Immature natural killer cell (primary cell): Measurements from ENCODE around the gene TMEM238L. TPM values are rescaled to one million over a fixed set of nuclear protein-coding genes. Genes with fewer than 3 reads are reported as not detected.

Source experiments
- DNase-seq, 3 donors: peaks; one replicate each; pipeline ENCODE4 v3.0.0; 2022; ENCODE audit warnings: mixed read lengths in 1 of 3
- H3K27ac Mint-ChIP-seq, 6 donors: one replicate each; pipeline ENCODE4 v1.8.0; 2020; ENCODE audit warnings: mixed read lengths in 6 of 6, mild to moderate bottlenecking in 5 of 6, inconsistent platforms in 4 of 6, moderate library complexity in 3 of 6
- H3K27me3 Mint-ChIP-seq, 3 donors: one replicate each; pipeline ENCODE4 v1.8.0; 2020 to 2021; ENCODE audit warnings: low read depth in 3 of 3, mild to moderate bottlenecking in 3 of 3, mixed read lengths in 3 of 3, moderate library complexity in 3 of 3, inconsistent platforms in 1 of 3
- H3K36me3 Mint-ChIP-seq, 3 donors: one replicate each; pipeline ENCODE4 v1.8.0; 2020; ENCODE audit warnings: mixed read lengths in 3 of 3, inconsistent platforms in 2 of 3, mild to moderate bottlenecking in 2 of 3
- H3K4me1 Mint-ChIP-seq, 2 donors: one replicate each; pipeline ENCODE4 v1.8.0; 2020; ENCODE audit warnings: inconsistent platforms in 2 of 2, mild to moderate bottlenecking in 2 of 2, mixed read lengths in 2 of 2, moderate library complexity in 1 of 2
- H3K4me3 Mint-ChIP-seq, 5 donors: one replicate each; pipeline ENCODE4 v1.8.0; 2020; ENCODE audit warnings: mild to moderate bottlenecking in 5 of 5, mixed read lengths in 5 of 5, inconsistent platforms in 3 of 5, moderate library complexity in 3 of 5
- H3K9me3 Mint-ChIP-seq, 6 donors: one replicate each; pipeline ENCODE4 v1.8.0; 2020; ENCODE audit warnings: mild to moderate bottlenecking in 6 of 6, mixed read lengths in 6 of 6, inconsistent platforms in 4 of 6, moderate library complexity in 3 of 6
- polyA plus RNA-seq, 3 donors: library from polyadenylated mRNA; unstranded; fragments of 300-500 nt; fragmentation: Illumina TruSeq; gene quantifications; one replicate each; pipeline ENCODE4 v1.2.3, GENCODE V29; 2021

Gene TMEM238L
- polyA plus RNA-seq, 3 donors from 2014 or later, result not detected

DNA sequence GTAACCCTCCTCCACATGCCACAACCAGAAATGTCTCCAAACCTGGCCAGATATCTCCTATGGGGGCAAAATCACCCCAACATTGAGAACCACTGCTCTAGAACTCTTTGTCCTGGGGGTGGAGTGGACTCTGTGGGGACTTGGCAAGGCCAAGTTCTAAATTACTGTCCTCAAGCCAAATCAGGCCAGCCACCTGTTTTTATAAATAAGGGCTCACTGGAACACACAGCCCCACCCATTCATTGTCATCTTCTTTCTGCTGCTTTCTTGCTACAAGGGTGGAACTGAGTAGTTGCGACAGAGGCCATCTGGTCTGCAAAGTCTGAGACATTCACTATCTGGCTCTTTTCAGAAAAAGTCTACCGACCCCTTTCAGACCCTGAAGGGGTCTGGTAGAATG lies 47.3 kb downstream of the TMEM238L start:
- H3K9me3 Mint-ChIP-seq, result no peaks in the 10 kb centered on the region
- no peak overlapping the region for H3K4me3 Mint-ChIP-seq
- peaks cover 1 to 10% (median 5%) of the 10 kb centered on the region in 3 donors for H3K27me3 Mint-ChIP-seq
- DNase-seq, result no peak
- no peaks in the 10 kb centered on the region for H3K4me1 Mint-ChIP-seq
- no peak overlapping the region for H3K27ac Mint-ChIP-seq
- H3K36me3 Mint-ChIP-seq, result no peaks in the 10 kb centered on the region

DNA sequence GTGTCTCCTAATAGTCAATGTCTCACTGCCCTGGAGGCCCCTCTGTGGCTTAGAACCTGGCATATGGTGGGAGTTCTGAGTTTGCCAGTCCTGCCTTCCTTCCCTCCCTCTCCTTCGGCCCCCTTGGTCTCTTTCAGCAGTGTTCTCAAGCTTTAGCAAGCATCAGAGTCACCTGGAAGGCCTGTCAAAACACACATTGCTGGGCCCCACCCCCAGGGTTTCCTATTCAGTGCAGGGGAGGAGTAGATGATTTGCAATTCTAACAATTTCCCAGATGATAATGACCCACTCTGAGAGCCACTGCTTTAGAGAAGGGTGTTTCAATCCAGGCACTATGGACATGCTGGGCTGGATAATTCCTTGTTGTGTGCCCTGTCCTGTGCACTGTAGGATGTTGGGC lies 47.7 kb downstream of the TMEM238L start:
- Mint-ChIP-seq H3K9me3 (no peaks in the 10 kb centered on the region), H3K4me1 (no peaks in the 10 kb centered on the region), H3K4me3 (no peak overlapping the region), H3K27ac (no peak overlapping the region), H3K36me3 (no peaks in the 10 kb centered on the region), H3K27me3 (peaks cover 1 to 10% (median 2%) of the 10 kb centered on the region in 3 donors)
- DNase-seq, result no peak

- Mint-ChIP-seq H3K4me3 (no peak overlapping the region), H3K4me1 (no peaks in the 10 kb centered on the region), H3K9me3 (no peaks in the 10 kb centered on the region), H3K27me3 (peaks cover 1 to 10% (median 2%) of the 10 kb centered on the region in 3 donors), H3K27ac (peak overlapping the region in 1 of 6 donors; percentile 28), H3K36me3 (no peaks in the 10 kb centered on the region)
- DNase-seq, result no peak
Measured at GRCh38 chr17:10755592-10756127, 48.2 kb downstream of the TMEM238L start.

DNA sequence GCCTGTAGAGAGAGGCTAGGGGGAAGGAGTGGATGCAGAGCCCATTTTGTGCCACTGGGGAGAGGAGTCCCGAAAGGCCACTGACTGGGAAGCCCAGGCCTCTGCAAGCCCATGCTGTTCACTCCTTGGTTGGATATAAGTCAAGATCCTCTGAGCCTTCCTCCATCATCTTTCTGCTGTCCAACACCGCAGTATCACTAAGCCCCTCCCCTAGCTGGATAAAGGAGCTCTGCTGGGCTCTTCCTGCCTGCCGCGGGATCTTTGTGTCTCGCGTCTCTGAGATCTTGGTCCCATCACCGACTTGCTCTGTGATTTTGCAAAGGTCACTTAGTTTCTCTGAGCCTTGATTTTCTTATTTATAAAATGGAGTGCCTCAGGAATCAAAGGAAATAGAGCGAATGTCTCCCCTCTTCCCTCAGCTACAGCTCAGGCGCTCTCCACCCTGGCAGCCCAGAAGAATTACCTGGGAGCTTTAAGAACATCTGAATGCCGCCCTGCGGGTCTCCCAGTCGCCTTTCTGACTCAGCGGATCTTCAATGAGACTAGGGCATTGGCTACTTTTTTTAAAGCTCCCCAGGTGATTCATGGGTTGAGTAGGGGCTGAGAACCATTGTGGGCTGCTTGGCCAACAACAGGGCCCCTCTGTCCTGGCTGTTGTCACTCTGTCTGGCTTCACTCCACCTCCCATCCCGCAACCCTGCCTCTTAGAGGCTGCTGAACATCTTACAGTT lies 48.9 kb downstream of the TMEM238L start:
- H3K9me3 Mint-ChIP-seq, result no peaks in the 10 kb centered on the region
- H3K4me1 Mint-ChIP-seq, result no peaks in the 10 kb centered on the region
- no peak overlapping the region for H3K27ac Mint-ChIP-seq
- no peak overlapping the region for H3K4me3 Mint-ChIP-seq
- no peaks in the 10 kb centered on the region for H3K36me3 Mint-ChIP-seq
- peaks cover 1 to 10% (median 2%) of the 10 kb centered on the region in 3 donors for H3K27me3 Mint-ChIP-seq
- no peak for DNase-seq

GRCh38 chr17:10754109-10754508 lies 49.8 kb downstream of the TMEM238L start:
- DNase-seq, result no peak
- Mint-ChIP-seq H3K4me1 (no peaks in the 10 kb centered on the region), H3K27me3 (peaks cover 0 to 11% (median 2%) of the 10 kb centered on the region in 3 donors), H3K27ac (no peak overlapping the region), H3K9me3 (no peaks in the 10 kb centered on the region), H3K36me3 (peaks cover 0 to 3% (median 0%) of the 10 kb centered on the region in 3 donors), H3K4me3 (no peak overlapping the region)

DNA sequence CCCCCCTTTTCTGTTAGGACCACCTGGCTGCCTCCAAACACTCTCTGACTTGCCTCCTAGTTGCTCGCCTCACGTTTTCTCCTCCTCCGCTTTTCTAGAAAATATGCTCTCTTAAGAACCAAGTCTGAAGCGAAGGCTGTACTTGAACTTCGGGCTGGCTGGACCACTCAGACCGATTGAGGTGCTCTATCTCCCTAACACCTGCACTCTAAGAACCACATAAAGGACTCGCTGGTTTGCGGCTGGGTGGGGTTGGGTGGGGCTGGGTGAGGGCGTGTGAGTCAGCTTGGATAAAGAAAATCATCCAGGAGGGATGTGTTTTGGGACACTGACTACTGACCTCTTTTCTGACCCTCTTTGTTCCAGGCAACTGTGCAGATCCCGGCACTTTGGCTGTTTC lies 51.2 kb downstream of the TMEM238L start:
- H3K27me3 Mint-ChIP-seq, result peaks cover 0 to 12% (median 2%) of the 10 kb centered on the region in 3 donors
- peaks cover 0 to 3% (median 0%) of the 10 kb centered on the region in 3 donors for H3K36me3 Mint-ChIP-seq
- no peak overlapping the region for H3K27ac Mint-ChIP-seq
- H3K4me1 Mint-ChIP-seq, result no peaks in the 10 kb centered on the region
- DNase-seq, result no peak
- H3K4me3 Mint-ChIP-seq, result no peak overlapping the region
- H3K9me3 Mint-ChIP-seq, result no peaks in the 10 kb centered on the region

DNA sequence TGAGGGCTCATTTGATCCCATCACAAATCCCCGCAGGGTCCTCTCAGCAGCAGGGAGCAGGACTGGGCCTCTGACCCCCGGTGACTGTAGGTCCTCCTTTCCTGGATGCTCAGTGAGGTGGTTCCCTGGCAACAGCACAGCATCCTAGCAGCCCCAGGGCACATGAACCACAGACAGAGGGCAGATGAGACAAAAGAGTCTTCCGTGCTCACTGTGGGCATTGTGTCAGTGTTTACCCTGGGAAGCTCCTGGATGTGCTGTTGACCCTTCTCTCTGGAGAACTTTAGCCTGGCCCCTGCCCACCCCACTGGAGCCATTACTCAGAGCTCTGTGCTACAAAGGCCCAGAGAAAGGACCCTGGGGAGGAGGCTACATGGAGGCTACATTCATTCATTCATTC lies 52.3 kb downstream of the TMEM238L start:
- Mint-ChIP-seq H3K4me3 (no peak overlapping the region), H3K36me3 (peaks cover 0 to 3% (median 0%) of the 10 kb centered on the region in 3 donors)

GRCh38 chr17:10750210-10750609 lies 53.7 kb downstream of the TMEM238L start:
- H3K4me1 Mint-ChIP-seq, result no peaks in the 10 kb centered on the region
- H3K27me3 Mint-ChIP-seq, result peaks cover 0 to 15% (median 2%) of the 10 kb centered on the region in 3 donors
- no peaks in the 10 kb centered on the region for H3K9me3 Mint-ChIP-seq
- H3K36me3 Mint-ChIP-seq, result peaks cover 0 to 3% (median 0%) of the 10 kb centered on the region in 3 donors
- no peak overlapping the region for H3K27ac Mint-ChIP-seq
- DNase-seq, result no peak
- no peak overlapping the region for H3K4me3 Mint-ChIP-seq

More for the DNA sequence above, 52.3 kb downstream of the TMEM238L start:
- no peak overlapping the region for H3K27ac Mint-ChIP-seq
- H3K9me3 Mint-ChIP-seq, result no peaks in the 10 kb centered on the region
- no peak for DNase-seq
- H3K4me1 Mint-ChIP-seq, result no peaks in the 10 kb centered on the region
- peaks cover 0 to 12% (median 2%) of the 10 kb centered on the region in 3 donors for H3K27me3 Mint-ChIP-seq

DNA sequence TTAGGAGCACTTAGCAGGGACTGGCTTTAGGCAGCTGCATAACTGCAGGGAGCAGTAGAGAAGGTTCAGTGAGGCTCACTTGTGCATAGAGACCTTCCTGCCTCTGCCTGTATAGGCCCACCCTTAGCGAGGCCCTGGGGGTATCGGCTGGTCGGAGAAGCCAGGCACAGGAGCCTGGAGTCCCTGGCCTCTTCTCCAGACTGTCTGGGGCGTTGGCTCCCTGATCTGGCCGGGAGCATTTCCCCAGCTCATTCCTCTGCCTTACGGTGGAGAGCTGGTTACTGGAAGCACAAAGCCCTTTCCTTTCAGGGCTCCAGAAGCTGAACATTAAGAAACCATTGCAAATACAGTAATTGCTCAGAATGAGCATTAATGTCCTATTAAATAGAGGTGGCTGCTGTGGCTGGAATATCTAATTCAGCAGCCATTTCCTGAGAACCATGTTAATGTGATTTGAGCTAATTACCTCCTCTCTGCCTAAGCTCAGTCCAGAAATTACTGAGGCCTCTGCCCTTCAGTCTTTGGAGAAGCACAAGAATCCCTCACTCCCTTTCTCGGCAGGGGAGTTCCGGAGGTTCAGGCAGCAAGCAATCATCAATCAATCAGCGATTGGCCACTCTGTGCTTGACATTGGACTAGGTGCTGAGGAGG lies 55.2 kb downstream of the TMEM238L start:
- Mint-ChIP-seq H3K36me3 (peaks cover 0 to 3% (median 0%) of the 10 kb centered on the region in 3 donors), H3K27ac (no peak overlapping the region), H3K9me3 (no peaks in the 10 kb centered on the region), H3K4me3 (no peak overlapping the region), H3K27me3 (peaks cover 0 to 12% (median 0%) of the 10 kb centered on the region in 3 donors), H3K4me1 (peaks cover 2 to 6% of the 10 kb centered on the region in 2 donors)
- no peak for DNase-seq

DNA sequence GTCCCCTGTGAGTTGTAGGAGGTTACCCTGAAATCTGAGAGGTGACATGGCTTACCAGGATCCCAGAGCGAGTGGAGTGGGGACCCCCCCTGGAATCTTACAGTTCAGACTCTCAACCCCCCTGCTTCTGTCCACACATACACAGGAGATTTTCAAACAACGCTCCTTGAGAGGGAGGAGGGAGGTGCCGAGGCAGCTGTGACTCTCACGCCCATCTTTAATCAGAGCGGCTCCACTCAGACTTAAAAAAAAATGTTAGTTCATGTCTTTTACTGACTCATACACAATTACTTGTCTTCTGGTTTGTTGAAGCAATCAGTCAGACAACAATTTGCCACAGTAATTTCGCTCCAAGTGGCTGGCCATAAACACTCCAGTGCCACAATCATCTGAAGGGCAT lies 58.7 kb downstream of the TMEM238L start:
- no peak overlapping the region for H3K27ac Mint-ChIP-seq
- H3K4me1 Mint-ChIP-seq, result peaks cover 2 to 6% of the 10 kb centered on the region in 2 donors
- peaks cover 0 to 3% (median 0%) of the 10 kb centered on the region in 3 donors for H3K36me3 Mint-ChIP-seq
- H3K4me3 Mint-ChIP-seq, result no peak overlapping the region
- H3K27me3 Mint-ChIP-seq, result peaks cover 0 to 7% (median 4%) of the 10 kb centered on the region in 3 donors
- no peaks in the 10 kb centered on the region for H3K9me3 Mint-ChIP-seq
- no peak for DNase-seq

Other genes starting within 250 kb of the TMEM238L start
- 1 to 10 TPM in 1 of 3 donors, under 1 TPM in 1, not detected in 1; 0.39 to 1.6 TPM for gene MYH3, start 146.8 kb downstream of the TMEM238L start, polyA plus RNA-seq
- 10 to 100 TPM in 2 of 3 donors, 1 to 10 TPM in 1; 9.1 to 18.3 (median 14.2) TPM for gene SCO1, start 106.6 kb downstream of the TMEM238L start, polyA plus RNA-seq
- 10 to 100 TPM; 12.7 to 18.4 (median 12.7) TPM for gene ADPRM, start 106.5 kb downstream of the TMEM238L start, polyA plus RNA-seq
- gene TMEM220, start 74.1 kb downstream of the TMEM238L start, polyA plus RNA-seq, result 1 to 10 TPM; 4.4 to 9.4 (median 7.8) TPM
- gene PIRT, start 34.0 kb upstream of the TMEM238L start, polyA plus RNA-seq, result not detected